Measurements from ENCODE around the gene MLLT6.

- no peak for TF ChIP-seq CTCF (IDR thresholded peaks at IDR 0.05; ENCODE audit: low read length)
- TF ChIP-seq EZH2 (optimal IDR thresholded peaks at IDR 0.05; ENCODE audit: low read depth, low read length) = no peak
- no peak for TF ChIP-seq EZH2phosphoT487 (IDR thresholded peaks at IDR 0.05; ENCODE audit: low read length)
Measured at GRCh38 chr17:38671939-38672720, 32.9 kb upstream of the MLLT6 start.
